ENCODE results near the gene RRAGC. TPM values are rescaled to one million over a fixed set of nuclear protein-coding genes. Genes with fewer than 3 reads are reported as not detected.

The RRAGC gene
- total RNA-seq, 1 experiment from 2014 or later, result 25.9 TPM

DNA sequence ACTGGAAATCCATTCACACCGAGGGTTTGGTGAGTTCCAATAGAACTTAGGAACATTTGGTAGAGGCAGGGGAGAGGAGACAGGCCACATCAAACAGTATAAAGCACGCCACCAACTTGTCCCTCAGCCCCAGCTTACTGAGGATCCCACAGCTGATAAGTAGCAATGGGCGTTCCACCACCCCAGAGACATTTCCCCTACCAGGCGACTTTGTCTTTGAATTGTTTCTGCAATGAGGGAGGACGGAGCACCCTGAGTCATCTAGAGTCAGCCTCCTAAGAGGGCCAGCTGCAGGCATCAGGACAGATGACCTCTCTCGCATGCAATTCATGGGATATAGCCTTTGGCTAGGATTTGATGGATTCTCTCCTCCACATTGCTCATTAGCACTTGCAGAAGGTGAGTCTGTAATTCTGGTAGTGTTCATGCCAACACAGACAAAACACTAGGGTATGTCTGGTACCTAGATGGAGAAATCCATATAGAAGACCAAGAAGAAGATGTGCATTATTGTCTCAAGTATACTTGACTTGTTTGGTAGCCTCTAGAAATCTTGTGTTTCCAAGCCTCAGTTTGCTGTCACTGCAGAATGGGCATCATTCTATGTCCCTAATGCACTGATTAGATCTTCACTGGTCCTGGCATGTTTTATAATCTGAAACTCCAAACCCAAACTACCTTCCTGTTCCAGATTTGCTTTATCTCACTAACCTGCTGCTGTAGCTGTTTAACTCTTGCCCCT is 69.0 kb downstream of the RRAGC start:
- intact Hi-C loops (cut with micrococcal nuclease; ENCODE audit: unreplicated experiment), result no loop called here
- Mint-ChIP-seq H3K36me3 (ENCODE audit: insufficient read depth, unreplicated experiment) (no peaks in the 10 kb centered on the region), H3K27me3 (ENCODE audit: unreplicated experiment) (peaks cover 69% of the 10 kb centered on the region), H3K4me3 (ENCODE audit: low read depth, unreplicated experiment) (no peak overlapping the region), H3K9me3 (ENCODE audit: low read depth, unreplicated experiment) (no peaks in the 10 kb centered on the region), H3K27ac (ENCODE audit: unreplicated experiment) (no peak overlapping the region), H3K4me1 (ENCODE audit: low read depth, unreplicated experiment) (no peaks in the 10 kb centered on the region)
- no peak for DNase-seq
- TF ChIP-seq, protein P1, sequence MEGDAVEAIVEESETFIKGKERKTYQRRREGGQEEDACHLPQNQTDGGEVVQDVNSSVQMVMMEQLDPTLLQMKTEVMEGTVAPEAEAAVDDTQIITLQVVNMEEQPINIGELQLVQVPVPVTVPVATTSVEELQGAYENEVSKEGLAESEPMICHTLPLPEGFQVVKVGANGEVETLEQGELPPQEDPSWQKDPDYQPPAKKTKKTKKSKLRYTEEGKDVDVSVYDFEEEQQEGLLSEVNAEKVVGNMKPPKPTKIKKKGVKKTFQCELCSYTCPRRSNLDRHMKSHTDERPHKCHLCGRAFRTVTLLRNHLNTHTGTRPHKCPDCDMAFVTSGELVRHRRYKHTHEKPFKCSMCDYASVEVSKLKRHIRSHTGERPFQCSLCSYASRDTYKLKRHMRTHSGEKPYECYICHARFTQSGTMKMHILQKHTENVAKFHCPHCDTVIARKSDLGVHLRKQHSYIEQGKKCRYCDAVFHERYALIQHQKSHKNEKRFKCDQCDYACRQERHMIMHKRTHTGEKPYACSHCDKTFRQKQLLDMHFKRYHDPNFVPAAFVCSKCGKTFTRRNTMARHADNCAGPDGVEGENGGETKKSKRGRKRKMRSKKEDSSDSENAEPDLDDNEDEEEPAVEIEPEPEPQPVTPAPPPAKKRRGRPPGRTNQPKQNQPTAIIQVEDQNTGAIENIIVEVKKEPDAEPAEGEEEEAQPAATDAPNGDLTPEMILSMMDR (IDR thresholded peaks at IDR 0.05; ENCODE audit: unreplicated experiment), result no peak
- CTCF ChIA-PET, result no interaction called here
- BruUV-seq (replicated peaks), result no TSS peak

DNA sequence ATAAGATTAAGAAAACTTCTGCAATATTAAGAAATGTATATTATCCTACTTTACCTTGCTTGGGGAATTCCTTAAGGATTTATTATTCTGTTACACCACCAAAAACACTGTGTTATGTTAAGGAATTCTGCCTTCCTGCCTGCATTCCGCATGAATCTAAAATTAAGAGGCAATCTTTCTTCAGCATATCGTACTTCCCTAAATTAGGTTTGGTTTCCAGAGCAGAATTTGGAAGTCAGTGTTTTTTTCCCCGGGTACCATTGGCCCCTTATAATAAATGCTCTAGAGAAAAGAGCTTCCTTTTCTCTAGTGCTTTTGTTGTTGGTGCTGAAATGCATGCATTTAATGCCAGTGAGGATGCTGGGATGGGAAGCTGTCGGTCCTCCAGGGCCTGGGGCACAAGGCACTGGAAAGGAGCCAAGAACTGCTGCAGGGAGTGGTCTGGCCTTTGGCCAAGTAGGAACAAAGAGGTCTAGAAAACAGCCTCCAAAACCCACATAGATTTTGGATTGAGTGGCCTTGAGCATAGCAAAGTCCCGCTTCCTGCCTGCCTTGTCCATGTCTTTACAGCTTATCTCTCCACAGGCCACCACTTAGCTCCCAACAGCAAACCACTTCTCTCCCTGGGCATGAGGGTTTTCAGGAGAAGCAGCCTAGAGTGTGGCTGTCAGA is 69.9 kb downstream of the RRAGC start:
- DNase-seq, result peak; percentile 27
- intact Hi-C loops (cut with micrococcal nuclease; ENCODE audit: unreplicated experiment), result no loop called here
- no peak overlapping the region for H3K4me3 Mint-ChIP-seq (ENCODE audit: low read depth, unreplicated experiment)
- no peaks in the 10 kb centered on the region for H3K9me3 Mint-ChIP-seq (ENCODE audit: low read depth, unreplicated experiment)
- H3K27ac Mint-ChIP-seq (ENCODE audit: unreplicated experiment), result no peak overlapping the region
- H3K27me3 Mint-ChIP-seq (ENCODE audit: unreplicated experiment), result peaks cover 79% of the 10 kb centered on the region
- no TSS peak for BruUV-seq (replicated peaks)
- H3K36me3 Mint-ChIP-seq (ENCODE audit: insufficient read depth, unreplicated experiment), result no peaks in the 10 kb centered on the region
- no peaks in the 10 kb centered on the region for H3K4me1 Mint-ChIP-seq (ENCODE audit: low read depth, unreplicated experiment)
- TF ChIP-seq, protein P1 (IDR thresholded peaks at IDR 0.05; ENCODE audit: unreplicated experiment), result no peak
- CTCF ChIA-PET, result no interaction called here

DNA sequence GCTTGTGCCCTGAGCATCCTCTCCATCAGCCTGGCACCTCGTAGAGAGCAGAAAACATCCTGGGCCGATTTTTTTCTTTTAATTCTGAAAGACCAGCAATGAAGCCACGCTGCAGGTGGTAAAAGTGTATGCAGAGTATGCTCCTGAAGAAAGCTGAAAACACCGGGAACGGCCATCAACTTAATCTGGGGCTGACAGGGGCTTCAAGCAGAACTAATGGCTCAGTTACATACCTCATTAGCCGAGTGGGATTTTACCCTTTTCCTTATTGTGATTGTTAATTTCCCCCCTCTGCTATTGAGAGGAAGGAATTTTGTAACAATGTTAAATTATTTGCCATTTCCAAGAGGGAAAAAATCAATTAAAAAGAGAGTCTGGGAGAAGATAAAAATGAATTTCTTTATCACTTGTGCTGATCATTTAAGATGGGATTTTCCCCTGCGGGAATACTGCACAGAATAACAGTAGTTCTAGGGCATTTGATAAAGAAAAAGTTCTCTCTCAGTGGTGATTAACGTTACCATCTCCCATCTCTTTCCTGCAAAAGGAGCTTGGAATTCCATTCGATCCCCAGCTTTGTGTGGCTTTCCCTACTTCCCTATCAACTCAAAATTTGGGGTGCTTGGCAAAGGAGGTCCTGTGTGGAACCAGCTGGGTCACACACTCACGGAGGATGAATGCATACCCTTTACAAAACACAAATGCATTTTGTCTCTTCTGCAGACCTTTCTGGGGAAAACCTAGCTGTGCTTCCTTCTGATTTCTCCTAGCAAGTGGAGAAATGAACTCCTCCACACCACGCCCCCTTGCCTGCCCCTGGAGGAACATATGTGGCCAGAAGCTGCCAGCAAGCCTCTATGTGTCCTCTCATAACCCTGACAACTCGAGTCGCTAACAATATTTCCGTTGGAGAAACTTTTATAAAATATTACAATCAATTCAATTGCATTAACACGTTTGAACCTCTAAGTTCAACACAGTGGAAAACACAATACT is 70.9 kb downstream of the RRAGC start:
- DNase-seq, result no peak
- no peak overlapping the region for H3K27ac Mint-ChIP-seq (ENCODE audit: unreplicated experiment)

More for the DNA sequence above, 70.9 kb downstream of the RRAGC start:
- Mint-ChIP-seq H3K36me3 (ENCODE audit: insufficient read depth, unreplicated experiment) (no peaks in the 10 kb centered on the region), H3K27me3 (ENCODE audit: unreplicated experiment) (peaks cover 82% of the 10 kb centered on the region), H3K4me1 (ENCODE audit: low read depth, unreplicated experiment) (peaks cover 6% of the 10 kb centered on the region), H3K4me3 (ENCODE audit: low read depth, unreplicated experiment) (no peak overlapping the region), H3K9me3 (ENCODE audit: low read depth, unreplicated experiment) (no peaks in the 10 kb centered on the region)
- TF ChIP-seq, protein P1 (IDR thresholded peaks at IDR 0.05; ENCODE audit: unreplicated experiment), result no peak
- no TSS peak for BruUV-seq (replicated peaks)
- CTCF ChIA-PET, result interaction anchor here (0.5 kb wide), 1 partner anchor 736 kb away, joined by 7 read pairs; no protein-coding TSS in a partner anchor
- intact Hi-C loops (cut with micrococcal nuclease; ENCODE audit: unreplicated experiment), result no loop called here

Other genes with a start within 250 kb of the RRAGC start
- 25.9 and 33.2 TPM in 2 replicates for gene MYCBP, start 13.6 kb upstream of the RRAGC start, total RNA-seq (2022)
- 0.56 TPM in 1 of 2 replicates, not detected in the other for gene GJA9, start 21.8 kb upstream of the RRAGC start, total RNA-seq (2022)
- 9.4 and 10.9 TPM in 2 replicates for gene RHBDL2, start 82.1 kb upstream of the RRAGC start, total RNA-seq (2022)
- 69.1 and 75.9 TPM in 2 replicates for gene AKIRIN1, start 131.5 kb upstream of the RRAGC start, total RNA-seq (2022)
- gene NDUFS5, start 166.6 kb upstream of the RRAGC start, total RNA-seq (2022), result 154 and 170 TPM in 2 replicates

Measured in Calu3 (cell line).